HG03571 (cell line): ENCODE results near the gene LATS2.

Experiments
- ATAC-seq: cut with Tn5 transposase; IDR thresholded peaks from one replicate; pipeline ENCODE4 v1.9.1; 2021; ENCODE audit not compliant: unreplicated experiment

Gene LATS2

DNA sequence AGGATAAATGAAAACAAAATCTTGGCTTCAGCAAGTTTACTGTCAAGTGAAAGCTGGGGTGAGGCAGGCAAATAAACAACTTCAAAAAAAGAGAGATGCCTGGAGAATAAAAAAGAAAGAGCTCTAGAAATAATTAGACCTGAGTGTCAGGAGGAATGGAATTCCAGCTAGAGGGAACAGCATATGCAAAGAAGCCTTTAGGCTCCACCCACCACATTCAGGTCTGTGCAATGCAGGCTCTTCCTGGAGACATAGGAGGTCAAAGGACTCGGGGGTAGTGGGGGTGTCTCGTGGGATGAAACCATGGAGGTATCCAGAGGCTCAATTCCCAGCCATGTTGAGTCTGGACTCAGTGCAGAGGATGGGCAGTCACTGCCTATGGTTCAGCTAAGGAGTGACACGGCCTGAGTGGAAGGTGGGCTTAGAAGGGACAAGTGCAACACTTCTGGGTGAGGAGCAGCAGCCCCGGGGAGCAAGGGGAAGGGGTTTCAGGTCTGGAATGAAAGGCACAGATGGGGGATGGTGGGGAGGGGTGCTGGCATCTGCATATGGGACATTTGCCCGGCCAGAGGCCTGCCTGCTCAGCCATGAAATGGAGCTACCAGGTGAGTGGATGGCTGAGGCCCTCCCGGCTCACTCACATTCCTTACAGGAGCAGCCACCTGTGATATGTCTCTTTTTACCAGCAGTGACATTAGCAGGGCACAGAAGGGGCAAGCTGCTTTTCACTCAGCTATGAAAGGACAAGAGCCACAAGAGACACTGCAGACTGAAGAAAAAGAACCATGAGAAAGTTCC, 12.3 kb downstream of the LATS2 start:
- ATAC-seq = no peak

DNA sequence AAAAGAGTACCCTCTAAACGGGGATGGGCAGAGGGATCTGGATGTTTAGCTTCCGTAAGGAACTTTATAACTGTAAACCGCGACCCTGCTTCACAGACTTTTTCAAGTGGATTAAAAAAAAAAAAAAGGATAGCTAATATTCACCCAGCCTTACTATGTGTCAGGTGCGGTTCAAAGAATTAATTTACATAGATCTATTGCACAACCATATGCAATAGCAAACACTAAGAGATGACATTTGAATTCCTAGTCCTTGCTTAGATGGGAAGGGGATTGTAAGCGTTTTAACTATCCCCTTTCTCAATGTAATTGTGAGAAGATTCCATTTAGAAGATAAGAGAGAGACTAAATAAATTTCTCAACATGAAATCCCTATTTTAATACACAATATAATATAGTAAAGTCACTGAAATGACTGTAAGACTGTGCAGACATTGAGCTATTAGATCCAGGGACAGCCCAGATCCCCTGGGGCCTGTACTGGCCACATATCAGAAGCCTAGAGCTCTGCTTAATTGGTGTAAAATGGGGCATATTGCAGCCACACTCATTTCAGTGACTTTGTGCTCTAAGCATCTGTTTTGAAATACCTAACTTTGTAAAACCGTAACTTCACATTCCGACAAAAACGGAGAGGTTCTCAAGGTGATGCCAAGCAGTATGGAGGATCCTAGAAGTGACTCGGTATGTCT, 13.6 kb downstream of the LATS2 start:
- no peak for ATAC-seq

DNA sequence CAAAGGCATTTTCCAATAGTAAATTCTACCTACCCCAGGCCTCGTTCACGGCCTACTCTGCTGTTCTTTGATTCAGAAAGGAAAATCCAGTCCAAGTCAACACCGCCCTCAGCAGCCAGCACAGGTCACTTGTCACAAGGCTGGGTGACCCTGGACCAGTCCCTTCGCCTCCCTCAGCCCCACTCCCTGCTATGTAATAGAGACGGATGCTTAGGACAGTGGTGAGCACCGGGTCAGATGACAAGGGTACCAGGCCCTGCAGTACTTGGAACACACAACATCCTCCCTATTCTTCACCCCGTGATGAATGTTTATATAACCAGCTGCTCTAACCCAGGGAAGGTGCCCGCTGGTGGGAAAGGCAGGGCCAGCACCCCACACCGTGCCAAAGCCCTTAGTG, 14.3 kb downstream of the LATS2 start:
- no peak for ATAC-seq

DNA sequence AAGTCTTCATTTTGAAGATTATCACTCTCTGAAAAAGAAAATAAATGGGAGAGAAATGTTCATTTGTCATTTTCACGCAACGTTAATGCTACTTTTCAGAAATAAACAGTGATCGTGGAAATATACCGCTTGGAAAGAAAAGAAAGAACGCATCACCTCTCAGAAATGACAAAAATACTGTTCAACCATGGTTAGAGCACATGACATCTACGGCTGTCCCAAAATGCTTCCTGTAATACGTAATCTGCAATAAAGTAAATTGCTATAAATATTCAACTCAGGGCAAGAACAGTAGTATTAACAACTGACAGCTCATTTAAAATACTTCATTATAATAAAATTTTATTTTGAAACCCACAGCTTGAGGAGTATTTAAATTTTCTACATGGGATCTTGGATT, 15.2 kb downstream of the LATS2 start:
- ATAC-seq = no peak

DNA sequence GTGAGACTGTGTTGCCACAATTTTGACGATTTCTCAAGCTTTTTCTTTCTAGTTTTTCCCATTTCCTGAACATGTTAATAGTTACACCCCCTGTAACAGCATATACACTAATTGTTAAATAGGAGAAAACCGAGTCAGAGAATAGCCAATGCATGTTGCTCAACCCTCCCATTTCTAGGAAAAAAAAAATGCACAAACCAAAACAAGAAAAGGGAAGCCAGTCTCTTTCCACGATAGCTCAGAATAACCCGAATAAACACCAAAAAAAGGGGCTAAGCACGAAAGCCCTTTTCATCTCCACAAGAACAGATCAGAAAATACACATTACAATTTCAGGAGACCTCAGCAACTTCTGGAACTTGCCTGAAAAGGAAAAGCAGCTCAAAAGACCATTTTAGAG, 16.3 kb downstream of the LATS2 start:
- ATAC-seq = no peak

DNA sequence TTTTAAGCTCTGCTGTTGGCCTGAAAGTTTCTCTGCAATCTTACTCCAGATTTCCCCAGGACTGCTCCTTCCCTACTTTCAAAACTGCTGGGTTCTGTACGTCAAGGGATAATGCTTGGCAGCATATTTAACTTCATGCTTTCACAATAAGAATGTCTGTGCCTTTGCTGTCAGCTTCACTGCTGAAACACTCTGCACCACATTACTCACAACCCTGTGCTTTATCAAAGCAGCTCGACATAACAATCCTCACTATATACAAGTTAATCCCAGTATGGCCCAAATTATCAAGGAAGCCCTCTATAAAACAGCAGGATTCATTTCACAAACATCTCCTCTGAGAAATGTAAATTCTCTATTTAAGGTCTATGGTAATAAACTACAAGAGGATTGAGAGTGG, 17.5 kb downstream of the LATS2 start:
- no peak for ATAC-seq

DNA sequence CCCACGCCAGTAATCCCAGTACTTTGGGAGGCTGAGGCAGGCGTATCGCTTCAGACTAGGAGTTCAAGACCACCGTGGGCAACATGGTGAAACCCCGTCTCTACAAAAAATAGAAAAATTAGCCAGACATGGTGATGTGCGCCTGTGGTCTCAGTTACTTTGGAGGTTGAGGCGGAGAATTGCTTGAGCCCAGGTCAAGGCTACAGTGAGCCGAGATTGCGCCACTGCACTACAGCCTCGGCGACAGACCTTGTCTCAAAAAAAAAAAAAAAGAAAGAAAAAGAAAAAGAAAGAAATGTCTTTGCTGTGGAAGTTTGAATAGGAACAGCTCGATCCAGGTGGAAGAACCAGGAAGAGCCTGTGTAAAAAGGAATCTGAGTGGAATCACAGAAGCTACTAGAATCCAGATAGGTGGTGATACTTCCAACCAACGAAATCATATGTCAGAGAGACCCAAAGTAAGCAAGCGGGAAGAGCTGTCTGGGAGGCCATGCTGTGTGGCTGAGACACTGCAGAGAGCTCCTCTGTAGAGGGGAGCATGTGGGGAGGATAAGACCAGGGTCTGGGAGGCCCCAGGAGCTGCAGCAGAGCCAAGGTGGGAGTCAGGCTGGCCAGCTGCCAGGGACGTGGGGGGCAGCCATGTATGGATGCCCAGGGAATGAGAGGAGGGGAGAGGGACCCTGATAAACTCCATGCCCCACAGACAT, 21.1 kb downstream of the LATS2 start:
- ATAC-seq = no peak

DNA sequence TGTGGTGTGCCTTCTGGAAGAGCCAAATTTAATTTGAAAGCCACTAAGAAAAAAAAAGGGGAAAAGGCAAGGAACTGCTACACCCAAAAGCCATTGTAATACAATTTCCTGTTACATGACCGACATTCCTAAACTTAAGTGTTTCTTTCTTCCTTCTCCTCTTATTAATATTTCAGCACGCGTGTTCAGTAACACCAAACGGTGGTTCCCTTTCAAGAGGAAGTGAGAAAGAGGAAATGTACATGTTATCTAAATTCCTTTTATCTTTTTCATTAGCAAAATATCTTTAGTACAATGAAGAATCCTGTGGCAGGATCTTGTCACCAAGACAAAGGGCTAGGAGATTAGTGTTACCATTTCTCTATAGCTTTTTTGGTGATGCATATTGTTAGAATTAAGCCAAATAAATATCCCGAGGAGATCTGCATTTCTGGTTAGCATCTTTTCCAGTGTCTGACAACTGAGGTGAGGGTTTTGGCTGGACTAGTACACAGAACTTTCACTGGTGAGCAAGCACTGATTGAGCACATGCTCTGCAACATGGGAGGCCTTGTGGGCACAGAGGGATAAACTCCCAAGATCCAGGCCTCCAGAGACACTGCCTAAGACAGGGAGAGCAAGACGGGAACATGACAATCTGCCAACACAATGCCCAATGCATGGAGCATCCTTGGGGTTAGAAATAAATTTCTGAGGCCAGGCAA, 22.1 kb downstream of the LATS2 start:
- no peak for ATAC-seq

DNA sequence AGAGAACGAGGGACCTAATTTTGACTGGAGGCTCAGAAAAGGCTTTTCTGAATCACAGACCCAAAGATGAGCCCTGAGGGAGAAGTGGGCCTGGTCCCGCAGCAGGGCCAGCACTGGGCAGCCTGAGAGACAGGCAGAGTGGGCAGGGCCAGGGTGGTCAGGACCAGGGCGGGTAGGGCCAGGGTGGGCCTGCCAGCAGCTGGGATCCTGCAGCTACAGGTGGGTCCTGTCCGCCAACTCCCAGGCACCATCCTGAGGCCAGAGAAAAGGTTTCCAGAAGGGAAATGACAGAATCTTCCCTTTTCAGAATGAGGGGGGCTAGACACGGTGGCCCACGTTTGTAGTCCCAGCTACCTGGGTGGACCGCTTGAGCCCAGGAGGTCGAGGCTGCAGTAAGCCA, 23.7 kb downstream of the LATS2 start:
- ATAC-seq = no peak

DNA sequence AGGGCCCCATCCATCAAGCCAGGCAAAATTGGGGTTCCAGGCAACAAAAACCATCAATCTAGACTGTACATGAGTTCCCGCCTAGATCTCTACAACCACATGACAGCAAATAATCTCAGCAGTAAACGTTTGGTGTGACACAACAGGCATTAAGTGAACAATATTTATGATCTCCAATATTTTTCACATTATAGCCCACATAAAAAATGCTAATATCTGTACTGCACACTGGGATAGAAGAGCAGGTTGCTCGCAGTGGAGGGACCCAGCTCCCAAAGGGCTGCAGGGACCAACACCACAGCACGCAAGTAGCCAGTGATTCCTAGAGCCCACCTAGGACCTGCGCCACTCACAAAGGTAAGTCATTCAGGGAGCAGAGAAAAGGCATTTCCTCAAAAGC, 25.9 kb downstream of the LATS2 start:
- no peak for ATAC-seq

DNA sequence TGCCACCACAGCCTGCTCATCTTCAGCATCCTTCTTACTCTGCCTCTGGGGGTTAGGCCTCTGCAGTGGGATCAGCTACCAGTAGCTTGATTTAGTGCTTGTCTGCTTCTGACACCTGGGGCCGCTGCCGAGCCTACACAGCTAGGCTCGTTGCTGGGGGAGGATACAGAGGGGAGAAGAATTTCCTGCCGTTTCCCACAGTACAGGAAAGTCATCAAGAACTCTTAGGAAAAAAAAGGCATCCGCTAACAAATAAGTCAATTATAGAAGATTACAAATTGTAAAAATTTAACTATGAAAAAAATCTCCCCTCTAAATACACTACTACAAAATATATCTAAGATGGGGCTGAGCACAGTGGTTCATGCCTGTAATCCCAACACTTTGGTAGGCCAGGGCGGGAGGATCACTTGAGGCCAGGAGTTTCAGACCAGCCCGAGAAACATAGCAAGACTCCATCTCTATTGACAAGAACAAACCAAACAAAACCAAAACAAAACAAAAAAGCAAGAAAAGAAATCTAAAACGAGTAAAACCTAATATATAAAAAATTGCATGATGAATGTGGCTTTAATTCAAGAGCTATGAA, 26.7 kb downstream of the LATS2 start:
- no peak for ATAC-seq

DNA sequence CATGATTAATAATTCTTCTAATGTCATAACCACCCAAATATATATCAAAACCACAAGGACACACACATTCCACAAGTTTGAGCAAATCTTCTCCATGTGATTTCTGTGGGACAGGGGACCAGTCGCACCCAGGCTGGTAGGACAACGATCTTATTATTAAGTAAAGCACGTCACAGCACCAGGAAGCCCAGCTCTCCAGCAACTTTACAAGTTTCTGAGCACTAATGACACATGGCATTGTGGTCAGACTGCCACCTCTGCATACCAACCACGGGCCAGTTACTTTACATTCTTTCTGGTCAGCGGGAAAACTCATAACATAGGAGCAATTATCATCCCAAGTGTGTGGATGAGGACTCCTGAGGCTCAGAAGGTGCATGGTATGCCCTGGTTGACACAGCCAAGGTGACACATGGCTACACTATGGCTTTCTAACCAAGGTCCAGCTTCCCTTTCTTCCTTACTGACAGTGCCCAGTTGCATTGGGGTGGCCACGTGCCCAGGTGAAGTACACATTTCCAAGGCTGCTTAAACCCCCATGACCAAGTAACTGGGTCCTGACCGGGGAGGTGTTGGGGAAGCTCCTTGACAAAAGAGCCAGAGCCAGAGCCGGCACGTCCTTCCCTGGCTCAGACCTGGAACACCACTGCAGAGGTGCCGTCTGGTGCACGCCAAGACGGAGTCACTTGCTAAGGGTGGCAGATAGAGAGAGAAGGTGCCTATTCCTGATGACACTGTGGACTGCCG, 27.4 kb downstream of the LATS2 start:
- ATAC-seq = no peak

DNA sequence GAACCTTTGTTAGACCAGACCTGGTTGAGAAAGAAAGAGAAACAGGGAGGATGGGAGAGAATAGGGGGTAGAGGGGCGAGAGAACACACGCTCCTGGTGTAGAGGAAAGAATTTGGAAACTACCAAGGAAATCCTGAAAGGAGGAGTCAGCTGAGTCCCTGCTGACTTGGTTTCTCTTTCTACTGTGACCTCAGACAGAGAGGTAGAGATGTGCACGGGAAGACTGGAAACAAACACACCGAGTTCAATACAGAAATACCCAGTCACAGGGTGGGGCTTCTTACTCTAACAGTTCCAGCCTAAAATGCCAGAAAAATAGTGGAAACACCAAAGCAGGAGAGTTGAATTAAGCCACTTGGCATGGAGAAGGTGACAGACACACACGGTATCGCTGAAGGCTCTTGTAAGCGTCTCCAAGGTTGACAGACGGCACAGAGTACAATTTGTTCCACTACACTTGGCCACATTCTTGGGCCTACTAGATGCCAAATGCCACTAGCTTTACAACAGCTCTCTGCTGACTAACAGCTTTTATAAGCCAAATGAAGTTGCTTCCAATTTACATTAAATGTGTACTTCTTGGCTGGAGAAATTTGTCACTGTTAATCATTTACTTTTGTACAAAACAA, 28.1 kb downstream of the LATS2 start:
- no peak for ATAC-seq

DNA sequence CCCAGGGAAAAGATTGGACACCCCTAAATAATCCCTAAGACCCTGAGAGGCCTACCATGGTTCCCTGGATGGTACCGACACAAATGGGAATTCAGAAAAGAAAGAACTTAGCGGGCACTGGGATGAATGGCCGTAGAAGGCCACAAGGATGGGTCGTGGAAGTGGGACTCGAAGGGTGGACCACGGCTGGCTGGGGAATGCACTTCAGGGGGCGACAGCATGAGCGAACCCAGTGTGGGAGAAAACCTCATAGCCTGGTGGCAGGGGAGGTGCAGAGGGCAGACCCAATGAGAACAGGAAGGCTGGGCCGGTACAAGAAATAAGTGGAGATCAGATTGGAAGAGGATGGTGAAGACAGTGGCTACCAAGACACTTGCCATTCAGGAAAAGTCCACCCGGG, 28.7 kb downstream of the LATS2 start:
- no peak for ATAC-seq

DNA sequence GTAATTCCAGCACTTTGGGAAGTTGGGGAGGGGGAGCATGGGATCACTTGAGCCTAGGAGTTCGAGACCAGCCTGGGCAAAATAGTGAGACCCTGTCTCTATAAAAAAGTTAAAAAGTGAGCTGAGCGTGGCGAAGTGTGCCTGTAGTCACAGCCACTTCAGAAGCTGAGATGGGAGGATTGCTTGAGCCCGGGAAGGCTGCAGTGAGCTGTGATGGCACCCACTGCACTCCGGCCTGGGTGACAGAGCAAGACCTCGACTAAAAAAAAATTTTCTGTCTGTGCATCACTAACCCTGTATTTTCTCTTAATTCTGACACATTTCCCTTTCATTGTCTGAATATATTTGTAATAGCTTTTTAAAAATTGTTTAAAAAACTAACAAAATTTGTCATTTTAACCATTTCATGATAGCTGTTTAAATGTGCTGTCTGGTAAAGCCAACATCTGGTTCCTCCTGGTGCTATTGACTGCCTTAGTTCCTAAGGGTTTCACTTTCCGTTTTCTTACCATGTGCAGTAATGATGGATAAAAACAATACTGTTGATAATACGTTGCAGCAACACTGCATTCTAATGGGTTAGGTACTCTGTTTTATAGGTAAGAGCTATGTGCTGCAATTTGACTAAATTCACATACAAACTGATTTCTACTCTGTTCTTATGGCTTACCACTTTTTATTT, 29.7 kb downstream of the LATS2 start:
- ATAC-seq = no peak

DNA sequence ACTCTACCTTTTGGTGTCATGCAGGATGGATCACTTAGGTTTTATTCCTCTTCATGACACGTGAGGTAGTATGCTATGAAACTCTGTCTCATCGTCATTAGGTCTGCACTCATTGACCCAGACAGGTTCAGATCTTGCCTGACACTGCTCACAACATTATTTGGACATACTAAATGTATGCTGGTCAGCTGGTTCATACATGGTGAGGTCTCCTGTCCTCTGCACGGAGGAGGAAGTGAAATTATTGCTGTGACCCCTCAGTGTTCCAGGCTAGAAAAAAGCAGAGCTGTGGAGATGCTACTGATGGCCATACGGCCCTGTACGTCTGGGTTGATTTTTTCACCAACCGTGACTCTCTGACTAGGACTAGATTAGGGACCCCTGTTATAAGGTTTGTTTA, 35.8 kb downstream of the LATS2 start:
- no peak for ATAC-seq

DNA sequence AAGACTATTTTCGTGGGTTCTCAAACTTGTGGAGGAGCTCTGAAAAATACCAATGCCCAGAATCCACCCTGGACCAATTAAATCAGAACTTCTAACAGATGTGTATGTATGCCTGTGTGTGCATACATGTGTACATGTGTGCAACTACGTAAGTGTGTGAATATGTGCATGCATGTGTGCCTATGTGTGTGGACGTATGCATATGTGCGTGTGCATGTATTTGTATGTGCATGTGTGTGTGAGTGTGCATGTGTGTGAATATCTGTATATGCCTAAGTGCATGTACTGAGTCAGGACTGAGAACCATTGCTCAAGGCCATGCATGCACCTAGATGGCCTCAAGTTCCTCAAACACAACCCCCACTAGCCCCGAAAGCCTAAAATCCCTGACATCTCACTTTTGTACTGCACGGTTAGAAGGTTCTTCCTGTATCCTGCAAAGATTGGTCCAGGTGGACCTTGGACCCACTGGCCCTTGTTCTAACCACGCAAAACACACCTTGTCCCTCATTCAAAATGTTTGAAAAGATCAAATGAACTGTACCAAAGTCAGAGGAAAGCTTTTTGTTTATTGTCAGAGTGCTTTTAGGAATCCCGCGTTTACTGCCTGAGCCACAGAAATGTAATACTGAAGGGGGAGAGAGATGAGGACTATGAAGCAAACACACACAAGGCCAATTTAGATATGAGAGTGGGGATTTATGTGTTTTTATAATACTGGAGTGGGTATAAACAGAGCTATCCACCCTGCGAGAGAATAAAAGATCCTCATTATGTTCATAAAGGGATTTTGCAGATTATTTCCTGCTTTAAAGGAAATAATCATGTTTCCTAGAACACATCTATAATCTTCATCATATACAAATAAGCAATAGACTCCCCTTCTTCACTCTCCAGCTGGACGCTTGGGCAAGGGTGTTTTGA, 39.1 kb downstream of the LATS2 start:
- ATAC-seq = no peak

DNA sequence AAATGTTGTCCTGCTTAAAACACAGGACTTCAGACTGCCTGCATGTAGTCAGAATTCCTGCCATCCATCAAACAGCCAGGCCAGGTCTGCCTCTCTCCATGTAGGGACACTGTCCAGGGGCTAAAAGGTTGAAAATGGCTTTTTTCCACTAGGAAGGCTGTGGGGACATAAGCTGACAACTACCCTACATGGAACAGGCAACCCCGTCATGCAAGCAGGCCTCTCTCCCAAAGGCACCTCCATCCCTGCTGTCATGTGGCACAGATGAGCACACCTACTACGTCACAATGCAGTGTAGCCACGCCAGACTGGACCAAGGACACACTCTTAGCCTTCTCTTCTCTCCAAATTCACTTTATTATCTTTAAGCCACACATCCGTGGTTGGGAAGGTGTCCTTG, 40.8 kb downstream of the LATS2 start:
- no peak for ATAC-seq
